Head of caudate nucleus (tissue), 42 donors: Measurements from ENCODE around the gene ULBP2.
"Not testable (repeated sequence)": the region's sequence is repeated elsewhere in the genome, so short reads cannot be mapped to it uniquely, and the experiment has no call there.

Experiments
- DNase-seq, 42 donors: peaks; one replicate each; pipeline versions ENCODE4 v3.0.0 to v3.0.0-alpha.2; 2020 to 2021; ENCODE audit warnings: mixed read lengths in 7 of 42
- intact Hi-C: fragments of 100-400 bp; cut with DNase I; formaldehyde crosslinking; loops from one replicate; pipeline ENCODE4 v1.15.0; 2022

The ULBP2 gene

DNA sequence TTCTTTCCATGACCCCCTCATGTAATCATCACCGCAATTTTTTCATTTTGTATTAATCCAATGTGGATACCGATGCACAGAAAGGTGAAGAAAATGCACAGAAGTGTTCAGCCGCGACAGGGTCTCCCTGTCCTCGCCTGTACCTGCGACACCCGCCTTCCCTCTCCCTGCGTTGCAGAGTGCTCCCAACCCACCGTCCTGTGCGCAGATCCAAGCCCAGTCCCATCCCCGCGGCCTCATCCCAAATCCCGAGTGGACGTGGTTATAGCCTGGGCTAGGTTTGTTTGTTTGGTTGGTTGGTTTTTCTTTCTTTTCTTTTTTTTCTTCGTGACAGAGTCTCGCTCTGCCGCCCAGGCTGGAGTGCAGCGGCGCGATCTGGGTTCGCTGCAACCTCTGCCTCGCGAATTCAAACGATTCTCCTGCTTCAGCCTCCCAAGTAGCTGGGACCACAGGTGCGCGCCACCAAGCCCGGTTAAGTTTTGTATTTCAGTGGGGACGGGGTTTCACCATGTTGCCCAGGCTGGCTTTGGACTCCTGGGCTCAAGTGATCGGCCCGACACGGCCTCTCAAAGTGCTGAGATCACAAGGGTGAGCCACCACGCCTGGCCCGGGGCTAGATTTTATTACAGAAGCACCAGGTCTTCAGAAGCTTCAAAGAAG lies 18.4 kb upstream of the ULBP2 start:
- intact Hi-C loops = loop anchor here (10.0 kb wide), 1 partner anchor 89 kb away; no protein-coding TSS in a partner anchor

DNA sequence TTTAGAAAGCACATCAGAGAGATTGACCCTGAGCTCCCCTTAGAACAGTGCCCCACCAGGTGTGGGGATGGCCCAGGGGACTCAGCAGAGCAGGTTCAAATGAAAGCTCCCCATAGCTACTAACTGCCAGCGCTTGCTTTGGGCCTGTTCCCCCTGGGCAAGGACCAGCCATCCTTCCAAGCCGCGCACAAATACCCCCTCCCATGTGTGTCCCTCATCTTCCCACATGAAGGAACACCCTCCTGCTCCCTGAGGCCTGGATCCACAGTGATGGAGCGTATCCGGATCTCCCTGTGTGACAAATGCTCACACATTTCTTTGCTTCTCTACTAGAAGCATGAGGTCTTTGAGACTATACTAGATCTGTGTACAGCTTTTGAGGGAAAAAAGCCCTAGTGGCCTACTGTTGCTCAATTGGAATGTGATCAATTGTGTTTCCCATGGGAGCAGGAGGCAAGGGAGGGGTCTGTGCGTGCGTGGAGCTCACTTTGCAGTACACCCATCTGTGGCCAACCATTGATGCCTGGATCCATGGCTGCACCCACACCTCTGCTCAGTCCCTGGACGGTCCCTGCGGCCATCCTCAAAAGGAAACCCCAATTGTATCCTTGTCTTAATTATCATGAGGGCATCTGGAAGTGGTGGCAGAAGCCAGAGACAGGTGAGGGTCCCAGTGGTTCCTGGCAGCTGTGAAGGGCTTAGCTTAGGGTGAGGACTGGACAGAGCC lies 17.4 kb upstream of the ULBP2 start:
- intact Hi-C loops = loop anchor here (10.0 kb wide), 1 partner anchor 90 kb away; no protein-coding TSS in a partner anchor
- peak in 1 of 42 donors; percentile 14 for DNase-seq

More for the DNA sequence above, 18.4 kb upstream of the ULBP2 start:
- peak in 1 of 42 donors; percentile 14 for DNase-seq

DNA sequence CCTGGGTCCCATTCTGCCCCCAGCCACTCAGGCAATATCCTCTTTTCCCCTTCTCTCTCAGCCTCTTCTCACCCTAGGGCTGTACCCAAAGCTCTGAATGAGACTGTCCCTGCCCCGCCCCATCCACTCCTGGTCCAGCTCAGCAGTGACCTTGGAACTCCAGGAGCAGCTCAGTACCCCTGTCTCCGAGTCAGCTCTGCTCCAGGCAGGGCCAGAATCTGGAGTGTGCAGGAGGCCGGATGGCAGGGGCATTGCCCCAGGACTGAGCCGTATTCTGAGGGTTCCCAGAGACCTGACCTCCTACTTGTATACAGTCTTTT lies 16.9 kb upstream of the ULBP2 start:
- peak in 1 of 42 donors; percentile 22 for DNase-seq
- intact Hi-C loops = loop anchor here (10.0 kb wide), 1 partner anchor 90 kb away; no protein-coding TSS in a partner anchor

DNA sequence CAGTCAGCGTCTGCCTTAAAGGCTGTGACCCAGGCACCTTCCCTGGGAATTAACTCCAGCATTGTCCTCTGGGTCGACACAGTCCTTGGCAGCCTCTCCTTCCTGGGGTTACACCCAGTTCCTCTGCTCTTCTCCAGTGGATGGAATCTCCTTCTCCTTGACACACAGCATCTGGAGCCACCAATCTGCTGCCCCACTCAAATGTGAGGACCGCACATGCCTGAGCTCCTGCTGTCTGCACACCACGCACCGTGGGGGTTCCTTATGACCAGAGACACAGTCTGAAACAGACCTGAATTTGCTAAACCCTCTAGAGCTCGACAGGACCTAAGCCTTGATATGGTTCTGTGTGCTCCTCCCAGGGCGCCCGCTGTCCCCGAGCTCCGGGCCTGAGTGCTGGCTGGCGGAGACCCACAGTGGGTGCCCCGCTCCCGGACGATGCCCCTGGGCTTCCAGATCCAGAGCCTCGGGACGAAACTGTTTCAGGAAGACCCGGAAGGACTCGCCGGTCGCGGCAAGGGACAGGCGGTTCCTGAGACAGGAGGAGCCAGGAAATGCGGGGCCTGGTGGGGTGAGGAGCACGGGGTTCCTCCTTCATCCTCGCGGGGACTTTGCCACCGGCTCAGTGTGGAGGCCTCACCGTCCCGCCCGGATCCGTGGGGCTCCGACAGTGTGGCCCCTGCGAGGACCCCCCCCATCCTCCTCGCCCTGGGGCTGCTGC lies 16.4 kb upstream of the ULBP2 start:
- intact Hi-C loops = loop anchor here (10.0 kb wide), 1 partner anchor 91 kb away; no protein-coding TSS in a partner anchor
- DNase-seq = no peak

DNA sequence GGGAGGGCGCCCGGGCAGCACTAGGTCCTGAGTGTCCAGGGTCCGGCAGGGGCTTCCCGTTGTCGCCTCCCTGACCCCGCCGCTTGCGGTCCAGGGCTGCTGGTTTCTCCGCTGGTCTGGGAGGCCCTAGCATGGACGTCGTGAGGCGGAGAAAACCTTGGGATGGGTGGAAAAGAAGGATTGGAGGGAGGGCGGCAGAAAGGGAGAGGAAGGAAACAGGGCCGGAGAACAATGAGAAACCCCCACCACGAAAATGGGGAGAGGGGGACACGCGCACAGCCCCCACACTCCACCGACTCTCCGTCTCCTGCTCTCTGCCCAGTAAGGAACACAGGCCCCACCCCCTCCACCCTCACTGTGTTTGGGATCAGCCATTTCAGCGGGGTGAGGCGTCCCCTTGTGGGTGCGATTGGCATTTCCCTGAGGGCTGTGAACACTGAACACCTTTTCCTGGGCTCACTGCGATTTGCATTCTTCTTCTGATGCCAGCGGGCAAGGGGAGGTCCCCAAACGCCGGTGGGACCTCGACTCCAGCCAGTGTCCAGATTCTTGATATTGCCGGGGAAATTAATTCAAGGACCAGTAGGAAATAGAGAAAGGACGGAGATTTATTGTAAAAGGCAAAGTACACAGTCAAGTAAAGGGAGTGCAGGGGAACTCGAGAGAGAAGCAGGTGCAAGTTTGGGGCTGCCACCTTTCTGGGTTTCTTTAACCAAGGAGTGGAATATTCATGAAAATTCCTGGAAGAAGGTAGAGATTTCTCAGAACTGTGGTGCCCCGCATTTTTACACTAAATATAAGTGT lies 15.6 kb upstream of the ULBP2 start:
- intact Hi-C loops = loop anchor here (10.0 kb wide), 1 partner anchor 91 kb away; no protein-coding TSS in a partner anchor

DNA sequence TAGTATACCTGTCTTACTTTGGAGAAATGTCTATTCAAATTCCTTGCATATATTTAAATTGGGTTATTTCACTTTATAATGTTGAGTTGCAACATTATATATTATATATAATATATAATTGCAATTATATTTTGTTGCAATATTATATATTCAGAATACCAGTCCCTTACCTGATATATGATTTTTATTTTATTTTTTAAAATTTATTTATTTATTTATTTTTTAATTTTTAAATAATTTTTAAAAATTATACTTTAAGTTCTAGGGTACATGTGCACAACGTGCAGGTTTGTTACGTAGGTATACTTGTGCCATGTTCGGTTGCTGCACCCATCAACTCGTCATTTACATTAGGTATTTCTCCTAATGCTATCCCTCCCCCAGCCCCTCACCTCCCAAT lies 14.8 kb upstream of the ULBP2 start:
- DNase-seq = not testable (repeated sequence)
- intact Hi-C loops = loop anchor here (10.0 kb wide), 1 partner anchor 92 kb away; no protein-coding TSS in a partner anchor

More for the DNA sequence above, 15.6 kb upstream of the ULBP2 start:
- DNase-seq = peak; percentile 63 to 90 (median 78)

DNA sequence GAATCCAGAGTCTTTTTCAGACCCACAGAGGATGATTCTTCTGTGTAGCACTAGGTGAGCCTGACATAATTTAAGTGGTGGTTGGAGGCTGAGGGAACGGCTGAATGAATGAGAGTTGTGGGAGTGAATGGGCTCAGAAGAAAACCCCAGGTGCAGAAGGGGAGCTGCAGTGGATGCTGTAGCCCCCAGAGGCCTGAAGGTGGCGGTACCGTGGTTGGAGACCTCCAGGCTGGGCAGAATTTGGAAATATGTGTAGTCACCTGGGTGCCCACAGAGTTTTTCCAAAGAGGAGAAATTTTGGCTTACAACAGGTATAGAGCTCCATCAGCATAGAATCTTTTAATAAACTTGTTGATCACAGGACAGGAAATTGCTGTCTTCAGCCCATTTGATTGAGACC lies 12.4 kb upstream of the ULBP2 start:
- DNase-seq = no peak
- intact Hi-C loops = loop anchor here (10.0 kb wide), 1 partner anchor 95 kb away; no protein-coding TSS in a partner anchor

DNA sequence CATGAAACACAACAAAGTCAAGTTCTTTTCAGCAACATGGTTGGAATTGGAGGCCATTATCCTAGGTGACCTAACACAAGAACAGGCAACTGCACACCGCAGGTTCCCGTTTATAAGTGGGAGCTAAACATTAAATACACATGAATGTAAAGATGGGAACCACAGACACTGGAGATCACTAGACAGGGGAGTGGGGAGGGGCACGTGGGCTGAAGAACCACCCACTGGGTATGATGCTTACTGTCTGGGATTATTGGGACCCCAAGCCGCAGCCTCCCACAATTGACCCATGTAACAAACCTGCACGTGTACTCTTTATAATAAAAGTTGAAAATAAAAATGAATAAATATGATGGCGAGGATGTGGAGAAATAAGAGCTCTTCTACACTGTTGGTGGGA lies 10.3 kb upstream of the ULBP2 start:
- DNase-seq = no peak
- intact Hi-C loops = no loop called here

DNA sequence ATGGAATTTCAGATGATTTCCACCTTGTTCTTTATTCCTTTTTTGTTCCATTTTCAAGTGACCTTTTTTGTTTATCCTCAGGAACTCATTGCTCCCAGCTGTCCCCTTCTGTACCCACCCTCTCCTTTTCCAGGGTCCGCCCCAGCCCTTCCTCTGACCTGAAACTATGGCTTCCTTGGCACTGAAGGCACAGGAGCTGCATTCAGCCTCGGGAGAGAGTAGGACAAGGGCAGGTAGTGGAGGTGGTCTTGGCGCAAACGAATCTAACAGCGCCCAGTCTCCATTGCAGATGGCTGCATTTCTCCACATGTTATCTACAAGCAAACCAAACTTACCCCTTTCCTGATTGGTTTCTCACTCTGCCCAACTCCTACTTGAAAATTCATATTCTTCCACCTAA lies 8.8 kb upstream of the ULBP2 start:
- intact Hi-C loops = no loop called here
- DNase-seq = no peak

DNA sequence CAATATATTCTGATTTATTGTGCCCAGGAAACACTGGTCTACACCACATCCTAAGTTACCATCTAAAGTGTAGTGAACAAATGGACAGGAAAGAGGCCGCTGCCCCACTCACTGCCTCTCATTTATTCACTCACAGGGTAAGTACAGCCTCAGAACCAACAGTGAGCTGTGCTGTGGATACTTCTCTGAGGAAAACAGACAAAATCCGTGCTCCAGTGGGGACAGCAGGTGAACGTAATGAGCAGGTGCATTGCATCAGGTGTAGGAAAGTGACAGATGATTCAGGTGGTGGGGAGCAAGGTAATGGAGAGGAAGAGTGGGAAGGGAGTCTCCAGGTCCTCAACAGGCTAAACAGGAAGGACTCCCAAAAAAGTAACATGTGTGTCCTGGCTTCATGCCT lies 8.4 kb upstream of the ULBP2 start:
- no peak for DNase-seq
- intact Hi-C loops = no loop called here

DNA sequence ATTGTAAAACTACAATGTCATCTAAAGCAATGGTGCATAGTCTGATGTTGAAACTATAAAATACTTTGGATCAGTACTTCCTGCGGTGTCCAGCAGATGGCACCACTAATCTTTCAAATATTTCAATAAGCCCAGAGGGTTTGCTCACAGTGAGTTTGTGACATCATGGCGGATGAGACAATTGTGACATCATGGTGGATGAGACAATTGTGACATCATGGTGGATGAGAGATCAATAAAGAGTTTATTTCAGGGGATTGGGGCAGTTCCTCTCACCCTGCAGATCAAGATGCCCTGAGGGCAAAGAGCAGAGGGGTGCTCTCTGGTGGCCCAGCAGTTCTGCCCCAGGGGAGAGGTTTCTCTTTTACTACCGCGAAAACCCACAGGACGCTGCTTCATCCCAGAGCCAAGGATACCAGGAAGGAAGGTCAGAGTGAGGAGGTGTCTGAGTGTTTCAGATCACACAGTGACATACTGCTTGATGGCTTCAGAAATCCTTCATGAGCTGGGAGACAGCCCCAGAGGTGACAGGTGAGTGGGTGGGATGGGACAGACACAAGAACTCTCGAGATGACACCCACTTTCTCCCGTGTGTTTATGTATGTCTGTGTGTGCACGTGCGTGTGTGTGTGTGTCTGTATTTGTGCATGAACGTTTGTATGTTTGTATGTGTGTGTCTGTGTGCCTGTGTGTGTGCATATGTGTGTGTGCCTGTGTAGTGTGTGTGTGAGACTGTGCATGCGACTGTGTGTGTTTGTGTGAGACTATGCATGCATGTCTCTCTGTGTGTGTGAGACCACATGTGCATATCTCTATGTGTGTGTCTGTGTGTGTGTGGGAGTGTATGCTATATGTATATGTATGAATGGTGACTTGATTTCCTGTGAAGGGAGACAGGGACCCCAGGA lies 7.3 kb upstream of the ULBP2 start:
- DNase-seq = peak in 33 of 42 donors; percentile 33 to 90 (median 69)
- intact Hi-C loops = loop anchor here (2.0 kb wide), 1 partner anchor 82 kb away; no protein-coding TSS in a partner anchor

DNA sequence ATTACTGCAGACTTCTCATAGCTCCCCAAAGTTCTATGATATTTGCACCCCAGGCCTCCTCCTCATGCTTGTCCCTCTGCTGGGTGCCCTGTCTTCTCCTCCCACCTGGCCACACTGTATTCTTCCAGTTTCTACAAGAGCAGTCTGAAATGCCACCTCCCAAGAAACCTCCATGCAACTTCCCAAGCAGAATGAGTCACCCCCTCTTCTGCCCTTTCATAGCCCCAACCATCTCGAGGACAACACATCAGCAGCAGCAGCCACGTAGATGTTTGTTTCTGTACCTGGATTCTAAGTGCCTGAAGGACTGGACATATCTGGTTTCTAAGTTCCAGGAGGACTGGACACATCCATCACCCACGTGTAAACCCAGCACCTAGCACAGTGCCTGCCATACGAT lies 6.6 kb upstream of the ULBP2 start:
- peak in 1 of 42 donors; percentile 18 for DNase-seq
- intact Hi-C loops = loop anchor here (2.0 kb wide), 1 partner anchor 82 kb away; no protein-coding TSS in a partner anchor

DNA sequence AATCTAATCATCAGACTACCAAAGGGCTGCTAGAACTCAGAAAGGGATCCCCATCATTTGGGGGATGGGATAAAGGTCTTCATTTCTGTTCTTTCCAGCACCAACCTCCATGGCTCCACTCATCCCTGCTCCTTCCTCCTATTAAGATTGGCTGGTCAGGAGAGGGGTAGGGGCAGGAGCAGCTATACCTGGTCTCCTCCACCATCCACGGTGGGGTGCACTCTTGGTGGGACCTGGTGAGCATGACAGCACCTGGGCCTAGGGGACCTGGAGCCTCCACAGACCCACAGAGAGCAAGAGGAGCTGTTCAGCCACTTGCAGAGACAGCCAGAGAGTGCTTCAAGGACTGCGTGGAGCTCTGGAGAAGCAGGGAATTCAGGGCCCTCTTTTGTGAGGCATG lies 6.1 kb upstream of the ULBP2 start:
- peak in 1 of 42 donors; percentile 25 for DNase-seq
- intact Hi-C loops = loop anchor here (2.0 kb wide), 1 partner anchor 81 kb away; no protein-coding TSS in a partner anchor

DNA sequence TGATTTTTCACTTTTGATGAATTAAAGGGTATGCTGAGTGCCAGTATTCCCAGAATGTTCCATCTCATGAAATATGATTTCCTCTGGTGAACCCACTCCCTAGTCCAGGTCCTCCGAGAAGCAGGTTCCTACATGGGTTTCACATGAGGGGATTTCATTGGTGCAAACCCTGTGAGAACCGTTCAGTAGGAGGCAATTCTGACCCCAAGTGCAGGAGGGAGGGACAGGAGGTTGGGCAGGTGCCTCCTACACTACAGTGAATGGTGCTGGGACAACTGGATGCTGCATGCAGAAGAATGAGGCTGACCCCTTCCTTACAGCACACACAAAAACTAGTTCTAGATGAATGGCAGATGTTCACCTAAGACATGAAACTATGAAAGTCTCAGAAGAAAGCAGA lies 5.1 kb upstream of the ULBP2 start:
- intact Hi-C loops = no loop called here
- DNase-seq = peak in 1 of 42 donors; percentile 17

DNA sequence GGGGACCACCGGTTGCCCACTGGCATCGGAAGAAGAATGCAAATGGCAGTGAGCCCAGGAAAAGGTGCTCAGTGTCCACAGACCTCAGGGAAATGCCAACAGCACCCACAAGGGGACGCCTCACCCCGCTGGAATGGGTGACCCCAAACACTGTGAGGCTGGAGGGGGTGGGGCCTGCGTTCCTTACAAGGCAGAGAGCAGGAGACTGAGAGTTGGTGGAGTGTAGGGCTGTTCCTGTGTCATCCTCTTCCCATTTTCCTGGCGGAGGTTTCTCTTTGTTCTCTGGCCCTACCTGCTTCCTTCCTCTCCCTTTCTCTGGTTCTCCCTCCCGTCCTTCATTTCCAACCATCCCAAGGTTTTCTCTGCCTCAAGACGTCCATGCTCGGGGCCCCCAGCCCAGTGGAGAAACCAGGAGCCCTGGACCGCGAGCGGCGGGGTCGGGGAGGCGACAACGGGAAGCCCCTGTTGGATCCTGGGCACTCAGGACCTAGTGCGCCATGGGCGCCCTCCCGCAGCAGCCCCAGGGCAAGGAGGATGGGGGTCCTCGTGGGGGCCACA lies 3.7 kb upstream of the ULBP2 start:
- intact Hi-C loops, DNase-seq: not testable (repeated sequence)

DNA sequence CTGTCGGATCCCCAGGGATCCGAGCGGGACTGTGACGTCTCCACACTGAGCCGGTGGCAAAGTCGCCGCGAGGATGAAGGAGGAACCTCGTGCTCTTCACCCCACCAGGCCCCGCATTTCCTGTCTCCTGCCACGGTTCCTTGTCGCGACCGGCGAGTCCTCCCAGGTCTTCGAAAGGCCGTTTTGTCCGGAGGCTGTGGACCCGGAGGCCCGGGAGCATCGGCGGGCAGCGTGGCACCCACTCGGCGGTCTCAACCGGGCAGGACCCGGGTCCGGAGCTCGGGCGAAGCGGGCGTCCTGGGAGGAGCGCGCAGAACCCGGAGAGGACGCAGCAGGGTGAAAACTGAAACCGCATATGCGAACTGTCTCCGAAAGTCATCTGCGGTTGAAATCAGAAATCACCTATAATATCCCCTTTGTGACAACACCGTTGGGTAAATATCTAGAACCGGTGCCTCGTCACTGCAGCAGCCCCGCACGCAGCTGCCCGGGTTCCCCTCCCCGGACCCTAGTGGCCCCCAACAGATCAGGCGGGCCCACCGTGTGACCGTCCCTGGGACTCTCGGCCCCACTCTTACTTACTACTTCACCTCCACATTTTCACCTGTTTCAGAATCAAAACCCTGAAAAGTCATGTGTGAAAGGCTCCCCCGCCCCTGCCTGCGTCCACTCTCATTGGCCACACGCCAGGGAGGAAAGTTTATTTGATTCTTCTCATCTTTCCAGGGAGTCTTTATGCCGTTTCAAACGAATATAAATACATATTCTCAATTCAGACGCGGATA lies 3.1 kb upstream of the ULBP2 start:
- peak in 1 of 42 donors; percentile 41 for DNase-seq
- intact Hi-C loops = no loop called here

DNA sequence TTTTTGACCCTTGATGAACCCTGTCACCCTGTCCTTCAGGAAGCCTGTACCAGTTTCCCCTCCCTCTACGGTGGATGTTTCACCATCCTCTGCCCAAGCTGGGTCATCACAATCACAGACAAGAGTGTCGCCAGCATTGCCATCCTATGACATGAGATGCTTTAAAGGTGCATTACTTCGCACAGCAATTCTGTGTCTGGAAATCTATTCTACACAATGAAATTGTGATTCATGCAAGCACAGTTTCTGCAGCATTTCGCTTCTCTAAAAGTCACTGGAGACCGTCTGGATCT lies 2.5 kb upstream of the ULBP2 start:
- DNase-seq = peak in 1 of 42 donors; percentile 7
- intact Hi-C loops = no loop called here
